Lung (tissue), 12 donors: Measurements from ENCODE around the gene TNNC2. TPM values are rescaled to one million over a fixed set of nuclear protein-coding genes. Genes with fewer than 3 reads are reported as not detected.
A peak's percentile ranks its signal among the peaks of the same experiment; 100 is the strongest.

ENCODE experiments used
- ATAC-seq: fragments of 200-7000 bp; cut with Tn5 transposase; one replicate; pipeline ENCODE4 v1.9.1; 2020; ENCODE audit warnings: moderate number of reproducible peaks; ENCODE audit not compliant: insufficient read depth, low FRiP score
- DNase-seq, 3 donors: peaks; one replicate each; pipeline ENCODE4 v3.0.0-alpha.2; 2013 to 2017
- H3K27ac ChIP-seq, 2 donors: one replicate each; pipeline ENCODE4 v1.5.1; 2013; ENCODE audit warnings: mild to moderate bottlenecking in 2 of 2, moderate library complexity in 2 of 2, control low read depth in 1 of 2, inconsistent platforms in 1 of 2, low read depth in 1 of 2, low read length in 1 of 2
- H3K27me3 ChIP-seq, 3 donors: one replicate each; pipeline ENCODE4 v1.5.1; 2013; ENCODE audit warnings: low read length in 2 of 3; ENCODE audit not compliant: control insufficient read depth in 3 of 3, insufficient read depth in 3 of 3
- H3K36me3 ChIP-seq, 4 donors: one replicate each; pipeline ENCODE4 v1.5.1; 2013; ENCODE audit warnings: low read length in 4 of 4, mild to moderate bottlenecking in 1 of 4, moderate library complexity in 1 of 4; ENCODE audit not compliant: control insufficient read depth in 4 of 4, insufficient read depth in 4 of 4
- H3K4me1 ChIP-seq, 5 donors: one replicate each; pipeline ENCODE4 v1.5.1; 2013; ENCODE audit warnings: low read length in 5 of 5, mild to moderate bottlenecking in 2 of 5, moderate library complexity in 1 of 5; ENCODE audit not compliant: control insufficient read depth in 5 of 5, insufficient read depth in 5 of 5
- H3K4me3 ChIP-seq: one replicate; pipeline ENCODE4 v1.5.1; 2013; ENCODE audit warnings: mild to moderate bottlenecking, control low read depth, moderate library complexity
- H3K9ac ChIP-seq, 2 donors: one replicate each; pipeline ENCODE4 v1.5.1; 2013; ENCODE audit warnings: low read length in 2 of 2, control low read depth in 1 of 2; ENCODE audit not compliant: insufficient read depth in 1 of 2
- H3K9me3 ChIP-seq, 4 donors: one replicate each; pipeline ENCODE4 v1.5.1; 2013; ENCODE audit warnings: low read length in 3 of 4, mild to moderate bottlenecking in 1 of 4, moderate library complexity in 1 of 4; ENCODE audit not compliant: control insufficient read depth in 4 of 4, insufficient read depth in 3 of 4
- WGBS, 2 donors: extraction: QIAGEN DNeasy Blood & Tissue Kit; methylation state at CpG; one replicate each; pipeline ENCODE4 v1.1.7; 2013; 5-methylcytosine and 5-hydroxymethylcytosine counted together
- polyA plus RNA-seq, 2 donors: library from polyadenylated mRNA; stranded (reverse); fragments of 200-250 nt; gene quantifications; one replicate each; pipeline ENCODE4 v1.2.1, GENCODE V29; 2013
- total RNA-seq, 2 donors: library from RNA; depleted of rRNA in 1 of 2; stranded (reverse); fragments of >200 nt in 1 of 2; gene quantifications; one replicate each; pipeline ENCODE4 v1.2.1, GENCODE V29; 2014 to 2021
- TF ChIP-seq, protein P1 (sequence below): IDR thresholded peaks from 2 replicates; pipeline ENCODE4 v1.5.1; 2012; ENCODE audit warnings: mild to moderate bottlenecking; ENCODE audit errors: control extremely low read depth, extremely low read depth
- donor health status: control.
- donor health status: control.
- donor health status: Bipolar disorder and iron deficiency.
- donor health status: healthy.
- donor health status: DM: yes; HTN: yes; CAD: no.

TNNC2 gene
- total and polyA plus RNA-seq, 4 donors, result 0.54 to 1.5 (median 1.1) TPM; not detected in 1

DNA sequence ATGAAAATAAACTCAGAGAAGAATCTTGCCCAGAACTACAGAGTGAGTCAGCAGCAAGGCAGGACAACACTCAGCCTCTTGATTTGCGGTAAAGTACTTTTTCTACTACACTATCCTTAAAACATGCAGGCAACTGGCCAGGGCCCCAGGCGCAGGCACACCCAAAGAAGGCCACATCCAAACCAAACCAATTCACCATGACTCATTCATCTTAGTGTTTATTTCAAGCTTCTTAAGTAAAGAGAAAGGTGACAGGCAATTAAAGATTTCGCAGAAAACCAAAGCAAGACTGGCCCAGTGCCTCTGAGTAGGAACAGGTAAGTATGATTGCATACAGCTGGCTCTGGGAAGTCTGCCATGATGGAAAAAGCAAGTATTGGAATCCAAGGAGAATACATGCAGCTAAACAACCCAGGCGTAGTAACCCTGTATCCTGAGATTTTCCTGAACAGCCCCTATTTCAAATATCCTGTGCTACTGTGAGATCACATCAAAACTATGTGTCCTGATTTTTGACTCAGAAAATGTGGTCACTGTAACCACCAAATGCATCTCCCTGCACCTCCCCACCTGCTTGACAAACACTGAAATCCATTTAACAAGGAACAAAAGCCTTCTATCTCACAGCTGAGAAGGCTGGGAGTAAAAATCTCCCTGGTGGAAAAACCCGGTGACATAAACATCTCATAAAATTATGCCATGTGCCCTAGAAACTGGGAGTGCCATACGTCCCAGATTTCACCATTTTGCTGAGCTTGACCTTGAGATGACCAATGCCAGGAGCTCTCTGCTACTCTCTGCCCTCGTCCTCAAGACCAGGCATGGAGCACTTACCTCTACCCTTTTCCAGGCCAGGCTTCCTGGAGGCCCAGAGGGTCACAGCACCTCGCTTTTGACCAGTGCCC is 47.8 kb downstream of the TNNC2 start:
- peak; percentile 55 for ATAC-seq

DNA sequence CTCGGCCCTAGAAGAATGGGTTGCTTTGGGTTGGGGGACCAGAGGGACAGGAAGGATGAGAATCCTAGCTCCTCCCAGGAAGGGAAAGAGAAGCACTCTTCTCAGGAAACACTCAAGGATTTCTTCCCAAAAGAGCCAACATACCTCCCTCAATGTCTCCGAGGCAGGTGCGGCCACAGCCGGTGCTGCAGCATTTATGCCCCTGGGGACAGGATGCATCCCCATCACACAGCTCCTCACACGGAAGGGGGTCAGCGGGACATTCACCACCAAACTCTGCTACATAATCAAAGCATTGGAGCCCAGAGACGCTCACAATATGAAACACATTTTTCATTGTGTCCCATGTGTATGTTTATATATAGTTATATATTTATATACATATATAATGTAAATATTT is 50.2 kb downstream of the TNNC2 start:
- 67 to 75% methylated on average over 7 of the region's 7 CpGs for WGBS, 2 donors
- no peaks in the 10 kb centered on the region for H3K36me3 ChIP-seq
- H3K9ac ChIP-seq, result no peak overlapping the region
- H3K4me3 ChIP-seq, result no peak overlapping the region
- H3K27ac ChIP-seq, result no peak overlapping the region
- TF ChIP-seq, protein P1, sequence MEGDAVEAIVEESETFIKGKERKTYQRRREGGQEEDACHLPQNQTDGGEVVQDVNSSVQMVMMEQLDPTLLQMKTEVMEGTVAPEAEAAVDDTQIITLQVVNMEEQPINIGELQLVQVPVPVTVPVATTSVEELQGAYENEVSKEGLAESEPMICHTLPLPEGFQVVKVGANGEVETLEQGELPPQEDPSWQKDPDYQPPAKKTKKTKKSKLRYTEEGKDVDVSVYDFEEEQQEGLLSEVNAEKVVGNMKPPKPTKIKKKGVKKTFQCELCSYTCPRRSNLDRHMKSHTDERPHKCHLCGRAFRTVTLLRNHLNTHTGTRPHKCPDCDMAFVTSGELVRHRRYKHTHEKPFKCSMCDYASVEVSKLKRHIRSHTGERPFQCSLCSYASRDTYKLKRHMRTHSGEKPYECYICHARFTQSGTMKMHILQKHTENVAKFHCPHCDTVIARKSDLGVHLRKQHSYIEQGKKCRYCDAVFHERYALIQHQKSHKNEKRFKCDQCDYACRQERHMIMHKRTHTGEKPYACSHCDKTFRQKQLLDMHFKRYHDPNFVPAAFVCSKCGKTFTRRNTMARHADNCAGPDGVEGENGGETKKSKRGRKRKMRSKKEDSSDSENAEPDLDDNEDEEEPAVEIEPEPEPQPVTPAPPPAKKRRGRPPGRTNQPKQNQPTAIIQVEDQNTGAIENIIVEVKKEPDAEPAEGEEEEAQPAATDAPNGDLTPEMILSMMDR, result no peak
- H3K4me1 ChIP-seq, result peaks cover 0 to 9% (median 5%) of the 10 kb centered on the region in 5 donors
- DNase-seq (no peak), ATAC-seq (no peak)
- no peaks in the 10 kb centered on the region for H3K27me3 ChIP-seq
- no peaks in the 10 kb centered on the region for H3K9me3 ChIP-seq

More for the DNA sequence above, 47.8 kb downstream of the TNNC2 start:
- H3K4me3 ChIP-seq, result no peak overlapping the region
- TF ChIP-seq, protein P1, result no peak
- peaks cover 0 to 14% (median 5%) of the 10 kb centered on the region in 5 donors for H3K4me1 ChIP-seq
- WGBS, 2 donors, result 59 to 75% methylated on average over 8 of the region's 8 CpGs
- H3K36me3 ChIP-seq, result no peaks in the 10 kb centered on the region
- no peaks in the 10 kb centered on the region for H3K9me3 ChIP-seq
- H3K27ac ChIP-seq, result peak overlapping the region in 1 of 2 donors; percentile 84
- H3K27me3 ChIP-seq, result no peaks in the 10 kb centered on the region
- H3K9ac ChIP-seq, result no peak overlapping the region
- peak in 1 of 3 donors; percentile 46 for DNase-seq

DNA sequence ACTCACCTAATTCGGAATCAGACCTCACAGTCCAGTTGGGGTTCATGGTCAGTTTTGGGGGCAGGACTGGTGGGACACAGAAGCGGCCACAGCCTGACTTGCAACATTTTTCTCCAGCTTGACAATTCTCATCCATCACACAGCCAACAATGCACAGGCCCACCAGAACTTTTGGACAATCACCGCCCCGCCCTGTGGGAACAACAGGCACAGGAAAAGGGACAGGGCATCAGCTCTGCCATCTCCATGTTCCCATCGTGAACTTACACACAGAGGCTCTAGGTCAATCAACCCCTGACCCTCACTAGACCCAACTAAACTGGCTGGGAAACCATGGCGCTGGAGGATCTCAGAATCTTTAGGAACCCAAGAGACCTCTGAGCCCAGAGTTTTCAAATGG is 51.7 kb downstream of the TNNC2 start:
- H3K36me3 ChIP-seq, result no peaks in the 10 kb centered on the region
- no peak for ATAC-seq
- no peaks in the 10 kb centered on the region for H3K27me3 ChIP-seq
- DNase-seq, result no peak
- no peak overlapping the region for H3K9ac ChIP-seq
- H3K4me3 ChIP-seq, result no peak overlapping the region
- H3K27ac ChIP-seq, result no peak overlapping the region
- 86 to 88% methylated on average over 6 of the region's 6 CpGs for WGBS, 2 donors
- no peaks in the 10 kb centered on the region for H3K9me3 ChIP-seq
- H3K4me1 ChIP-seq, result peaks cover 0 to 8% (median 5%) of the 10 kb centered on the region in 5 donors
- TF ChIP-seq, protein P1, result no peak
